Progenitor cell of endocrine pancreas (in vitro differentiated cells): ENCODE measurements around the gene RAX. TPM values are rescaled to one million over a fixed set of nuclear protein-coding genes. Genes with fewer than 3 reads are reported as not detected.

Source experiments
- DNase-seq: peaks from one replicate; pipeline ENCODE4 v3.0.0; 2021; ENCODE audit warnings: low spot score; ENCODE audit not compliant: unreplicated experiment
- H3K27ac Mint-ChIP-seq: 2 replicates; pipeline ENCODE4 v1.8.0; 2021; ENCODE audit warnings: mild to moderate bottlenecking, moderate library complexity, mixed read lengths
- H3K27me3 Mint-ChIP-seq: 2 replicates; pipeline ENCODE4 v1.8.0; 2021; ENCODE audit warnings: mixed read lengths
- H3K36me3 Mint-ChIP-seq: 2 replicates; pipeline ENCODE4 v1.8.0; 2022; ENCODE audit warnings: mixed read lengths; ENCODE audit not compliant: insufficient read depth
- H3K4me1 Mint-ChIP-seq: 2 replicates; pipeline ENCODE4 v1.8.0; 2021; ENCODE audit warnings: low read depth, mixed read lengths
- H3K4me3 Mint-ChIP-seq: 2 replicates; pipeline ENCODE4 v1.8.0; 2021; ENCODE audit warnings: low read depth, mild to moderate bottlenecking, moderate library complexity, mixed read lengths
- H3K9me3 Mint-ChIP-seq: 2 replicates; pipeline ENCODE4 v1.8.0; 2021; ENCODE audit warnings: low read depth, mixed read lengths
- total RNA-seq: library from RNA; stranded (reverse); gene quantifications from 2 replicates; pipeline ENCODE4 v1.2.1, GENCODE V29; 2021
- TF ChIP-seq, protein P1 (sequence below): fragments of 200-600 bp; sonication (generic); IDR thresholded peaks from one replicate; pipeline ENCODE4 v1.5.0; 2021; ENCODE audit warnings: antibody characterized with exemption, mild to moderate bottlenecking; ENCODE audit not compliant: unreplicated experiment

The RAX gene
- total RNA-seq, 1 donor from 2014 or later = not detected

DNA sequence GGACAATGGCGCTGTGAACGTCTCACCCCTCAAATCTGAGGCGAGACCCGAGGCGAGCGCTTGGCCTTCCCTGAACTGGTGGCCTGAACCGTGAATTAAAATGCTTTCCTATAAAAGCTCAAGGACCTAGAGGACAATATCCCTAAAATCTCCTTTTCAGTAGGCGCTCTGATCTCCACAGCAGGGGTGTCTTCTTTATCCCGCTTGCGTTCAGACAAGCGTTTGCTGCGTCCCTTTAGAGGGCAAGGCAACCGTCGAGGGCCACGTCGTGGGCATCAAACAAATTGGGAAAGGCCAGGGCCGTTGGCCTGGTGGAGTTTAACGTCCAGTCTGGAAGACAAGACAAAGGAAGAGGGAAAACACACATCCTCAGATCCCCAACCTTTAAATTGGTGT lies 1.3 kb upstream of the RAX start:
- Mint-ChIP-seq H3K27ac (no peak overlapping the region), H3K4me1 (peaks cover 1% of the 10 kb centered on the region), H3K36me3 (no peaks in the 10 kb centered on the region), H3K4me3 (no peak overlapping the region), H3K27me3 (peaks cover 88% of the 10 kb centered on the region), H3K9me3 (no peaks in the 10 kb centered on the region)
- TF ChIP-seq, protein P1, sequence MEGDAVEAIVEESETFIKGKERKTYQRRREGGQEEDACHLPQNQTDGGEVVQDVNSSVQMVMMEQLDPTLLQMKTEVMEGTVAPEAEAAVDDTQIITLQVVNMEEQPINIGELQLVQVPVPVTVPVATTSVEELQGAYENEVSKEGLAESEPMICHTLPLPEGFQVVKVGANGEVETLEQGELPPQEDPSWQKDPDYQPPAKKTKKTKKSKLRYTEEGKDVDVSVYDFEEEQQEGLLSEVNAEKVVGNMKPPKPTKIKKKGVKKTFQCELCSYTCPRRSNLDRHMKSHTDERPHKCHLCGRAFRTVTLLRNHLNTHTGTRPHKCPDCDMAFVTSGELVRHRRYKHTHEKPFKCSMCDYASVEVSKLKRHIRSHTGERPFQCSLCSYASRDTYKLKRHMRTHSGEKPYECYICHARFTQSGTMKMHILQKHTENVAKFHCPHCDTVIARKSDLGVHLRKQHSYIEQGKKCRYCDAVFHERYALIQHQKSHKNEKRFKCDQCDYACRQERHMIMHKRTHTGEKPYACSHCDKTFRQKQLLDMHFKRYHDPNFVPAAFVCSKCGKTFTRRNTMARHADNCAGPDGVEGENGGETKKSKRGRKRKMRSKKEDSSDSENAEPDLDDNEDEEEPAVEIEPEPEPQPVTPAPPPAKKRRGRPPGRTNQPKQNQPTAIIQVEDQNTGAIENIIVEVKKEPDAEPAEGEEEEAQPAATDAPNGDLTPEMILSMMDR = no peak
- no peak for DNase-seq

DNA sequence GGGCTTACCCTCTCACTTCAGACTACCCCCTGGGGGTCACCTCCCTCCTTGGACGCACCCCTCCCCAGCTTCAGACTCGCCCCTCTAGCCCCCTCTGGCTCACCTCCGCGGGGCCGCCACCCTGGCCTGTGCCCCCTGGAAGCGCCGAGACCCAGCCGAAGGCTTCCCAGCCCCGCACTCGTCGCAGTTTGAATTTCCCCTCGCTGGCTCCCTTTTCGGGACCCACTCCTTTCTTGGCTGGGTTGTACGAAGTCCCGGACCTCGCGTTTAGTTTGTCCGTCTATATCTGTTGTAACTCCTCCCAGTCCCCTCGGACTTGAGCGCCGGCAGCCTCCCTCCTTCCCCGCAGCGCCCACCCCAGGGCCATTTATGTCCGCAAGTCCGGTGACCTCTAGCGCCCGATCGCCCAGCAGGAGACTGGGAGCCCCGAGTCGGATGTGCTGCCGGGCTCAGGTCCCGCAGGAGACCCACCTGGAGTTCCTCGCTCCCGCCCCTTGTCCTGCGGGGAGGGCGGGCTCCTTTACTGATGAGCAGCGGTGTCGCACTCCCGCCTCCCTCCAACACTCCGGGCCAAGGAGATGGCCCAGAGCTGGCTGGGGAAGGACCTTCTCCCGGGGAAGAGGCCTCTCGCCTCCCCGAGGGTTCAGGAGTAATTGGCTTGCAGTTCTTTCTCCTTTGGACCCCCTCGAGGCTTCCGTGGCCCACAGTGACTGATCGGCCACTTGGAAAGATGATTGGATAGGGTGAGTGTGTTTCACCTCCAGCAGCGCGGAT lies 692 bp upstream of the RAX start:
- H3K27me3 Mint-ChIP-seq = peaks cover 86% of the 10 kb centered on the region
- no peaks in the 10 kb centered on the region for H3K36me3 Mint-ChIP-seq
- peak overlapping the region; percentile 55 for H3K4me3 Mint-ChIP-seq
- no peak for DNase-seq
- no peaks in the 10 kb centered on the region for H3K9me3 Mint-ChIP-seq
- peaks cover 1% of the 10 kb centered on the region for H3K4me1 Mint-ChIP-seq
- TF ChIP-seq, protein P1 = no peak
- no peak overlapping the region for H3K27ac Mint-ChIP-seq

DNA sequence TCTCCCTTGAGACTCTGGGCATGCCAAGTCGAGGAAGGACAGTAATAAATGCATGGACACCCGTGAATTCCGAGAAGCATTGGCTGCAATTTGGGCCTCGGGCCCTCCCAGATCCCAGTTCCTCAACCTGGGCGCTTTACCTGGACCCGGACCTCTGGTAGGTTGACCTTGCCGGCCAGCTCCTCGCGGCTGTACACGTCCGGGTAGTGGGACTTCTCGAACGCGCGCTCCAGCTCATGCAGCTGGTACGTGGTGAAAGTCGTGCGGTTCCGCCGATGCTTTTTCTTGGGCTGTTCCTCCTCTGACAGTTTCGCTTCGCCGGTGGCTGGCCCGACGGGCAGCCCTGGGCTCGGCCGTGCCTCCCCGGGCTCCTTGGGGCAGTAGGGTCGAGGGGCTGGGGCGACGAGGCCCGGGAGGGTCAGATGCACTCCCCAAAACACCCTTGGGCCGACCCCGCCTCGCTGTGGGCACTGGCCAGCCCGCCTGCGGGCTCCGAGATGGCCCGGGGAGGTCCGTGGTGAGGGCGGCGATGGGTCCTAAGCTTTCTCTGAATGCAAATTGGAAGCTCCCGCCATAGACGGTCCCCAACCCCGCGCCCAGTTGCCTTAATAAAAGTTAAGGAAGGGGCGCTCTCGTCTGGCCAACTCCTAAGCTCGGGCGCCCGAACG lies 899 bp downstream of the RAX start:
- H3K27me3 Mint-ChIP-seq = peaks cover 86% of the 10 kb centered on the region
- no peak overlapping the region for H3K27ac Mint-ChIP-seq
- DNase-seq = no peak
- no peaks in the 10 kb centered on the region for H3K9me3 Mint-ChIP-seq
- H3K4me1 Mint-ChIP-seq = peaks cover 4% of the 10 kb centered on the region
- no peaks in the 10 kb centered on the region for H3K36me3 Mint-ChIP-seq
- H3K4me3 Mint-ChIP-seq = no peak overlapping the region
- TF ChIP-seq, protein P1 = no peak

DNA sequence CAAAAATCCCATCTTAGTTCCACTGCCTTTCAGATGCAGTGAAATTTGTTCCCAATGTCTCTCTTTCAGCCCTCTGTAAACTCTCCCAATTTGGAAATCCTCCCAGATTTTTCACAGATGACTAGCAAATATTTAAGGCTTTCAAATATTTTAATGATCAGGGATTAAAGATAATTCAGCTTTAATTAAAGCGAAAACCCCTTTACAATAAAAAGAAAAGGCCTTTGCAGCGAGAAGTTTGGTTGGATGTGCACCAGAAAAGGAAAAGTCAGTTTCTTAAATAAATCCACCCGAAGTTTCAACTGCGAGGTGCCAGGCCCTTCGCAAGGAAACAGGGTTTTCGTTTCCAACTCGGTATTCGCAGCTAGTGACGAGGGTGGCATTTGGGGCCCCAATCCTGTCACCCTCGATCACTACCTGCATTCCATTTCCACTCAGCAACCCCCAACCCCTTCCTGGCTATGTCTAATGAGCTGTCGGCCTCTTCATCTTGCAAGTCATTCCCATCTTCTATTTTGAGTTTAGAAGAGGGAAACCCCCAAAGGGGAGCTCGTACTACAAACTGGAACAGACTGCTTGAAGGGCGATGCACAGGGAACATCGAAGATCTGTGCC lies 1.5 kb downstream of the RAX start:
- no peak for DNase-seq
- peaks cover 86% of the 10 kb centered on the region for H3K27me3 Mint-ChIP-seq
- peaks cover 4% of the 10 kb centered on the region for H3K4me1 Mint-ChIP-seq
- H3K27ac Mint-ChIP-seq = no peak overlapping the region
- H3K4me3 Mint-ChIP-seq = no peak overlapping the region
- no peaks in the 10 kb centered on the region for H3K36me3 Mint-ChIP-seq
- no peaks in the 10 kb centered on the region for H3K9me3 Mint-ChIP-seq
- TF ChIP-seq, protein P1 = no peak

DNA sequence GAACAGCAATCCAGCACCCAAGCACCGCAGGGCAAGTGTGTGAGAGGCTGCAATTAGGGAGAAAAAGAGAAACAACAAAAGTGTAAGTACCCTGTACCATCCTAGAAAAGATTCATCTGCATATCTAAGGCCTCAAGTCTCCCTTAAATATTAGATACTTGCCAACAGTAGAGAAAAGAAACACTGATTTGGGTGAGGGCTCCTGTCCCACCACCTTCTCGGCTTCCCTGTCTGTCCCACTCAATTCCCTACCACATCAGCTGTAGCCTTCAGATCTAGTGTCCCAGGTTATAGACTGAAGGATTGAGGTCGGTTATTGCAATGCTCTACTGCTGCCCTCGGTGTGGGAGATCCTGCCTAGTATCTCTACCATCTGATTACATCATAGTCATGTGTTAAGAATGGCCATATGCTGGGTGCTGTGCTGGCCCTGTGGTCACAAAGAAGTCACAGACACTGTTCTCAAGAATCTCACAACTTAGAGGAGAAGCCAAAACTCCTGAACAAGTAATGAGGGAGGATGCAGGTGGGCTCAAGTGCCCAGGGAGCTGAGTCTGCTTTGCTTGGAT lies 2.5 kb downstream of the RAX start:
- Mint-ChIP-seq H3K27me3 (peaks cover 86% of the 10 kb centered on the region), H3K9me3 (no peaks in the 10 kb centered on the region), H3K27ac (no peak overlapping the region), H3K4me1 (peaks cover 4% of the 10 kb centered on the region), H3K4me3 (no peak overlapping the region), H3K36me3 (no peaks in the 10 kb centered on the region)
- TF ChIP-seq, protein P1 = no peak
- DNase-seq = no peak
